CD8-positive, alpha-beta memory T cell (primary cell): ENCODE results near the gene SLC2A1. TPM values are rescaled to one million over a fixed set of nuclear protein-coding genes. Genes with fewer than 3 reads are reported as not detected.
A peak's percentile ranks its signal among the peaks of the same experiment; 100 is the strongest.

Source experiments
- CTCF ChIA-PET: fragments of 350-600 bp; sonication (Branson Sonifier 250); formaldehyde crosslinking; loops from one replicate; lab custom pipeline; 2021; ENCODE audit warnings: antibody characterized with exemption; lab: Charles Lee
- POLR2A ChIA-PET: fragments of 350-600 bp; sonication (Branson Sonifier 250); formaldehyde crosslinking; loops from one replicate; lab custom pipeline; 2021; ENCODE audit warnings: antibody characterized with exemption; lab: Charles Lee
- DNase-seq, 5 donors: peaks; one replicate each; pipeline versions ENCODE4 v3.0.0 to v3.0.0-alpha.2; 2020 to 2022; ENCODE audit warnings: mixed read lengths in 1 of 5
- H3K27ac ChIP-seq: one replicate; pipeline ENCODE4 v1.7.0; 2013; ENCODE audit warnings: low read depth, mild to moderate bottlenecking, low read length, moderate library complexity
- H3K27me3 ChIP-seq: 2 replicates; pipeline ENCODE4 v1.7.0; 2013; ENCODE audit warnings: low read length, mild to moderate bottlenecking; ENCODE audit not compliant: insufficient read depth, poor library complexity, severe bottlenecking
- H3K36me3 ChIP-seq: 2 replicates; pipeline ENCODE4 v1.7.0; 2013; ENCODE audit warnings: mild to moderate bottlenecking, low read length, moderate library complexity; ENCODE audit not compliant: insufficient read depth
- H3K4me1 ChIP-seq: 2 replicates; pipeline ENCODE4 v1.7.0; 2013; ENCODE audit warnings: mild to moderate bottlenecking, low read length, moderate library complexity; ENCODE audit not compliant: insufficient read depth
- H3K4me3 ChIP-seq: 2 replicates; pipeline ENCODE4 v1.7.0; 2013; ENCODE audit warnings: mild to moderate bottlenecking, low read length
- H3K9me3 ChIP-seq: 2 replicates; pipeline ENCODE4 v1.7.0; 2013; ENCODE audit warnings: mild to moderate bottlenecking, low read length
- H3K27ac Mint-ChIP-seq, 8 donors: one replicate each; pipeline ENCODE4 v1.8.0; 2020 to 2021; ENCODE audit warnings: mixed read lengths in 8 of 8, mild to moderate bottlenecking in 6 of 8, inconsistent platforms in 3 of 8, moderate library complexity in 3 of 8
- H3K27me3 Mint-ChIP-seq, 2 donors: one replicate each; pipeline ENCODE4 v1.8.0; 2020 to 2021; ENCODE audit warnings: mixed read lengths in 2 of 2, mild to moderate bottlenecking in 1 of 2, moderate library complexity in 1 of 2
- H3K36me3 Mint-ChIP-seq, 3 donors: one replicate each; pipeline ENCODE4 v1.8.0; 2020 to 2021; ENCODE audit warnings: mixed read lengths in 3 of 3, inconsistent platforms in 1 of 3, mild to moderate bottlenecking in 1 of 3
- H3K4me1 Mint-ChIP-seq, 3 donors: one replicate each; pipeline ENCODE4 v1.8.0; 2020 to 2021; ENCODE audit warnings: mixed read lengths in 3 of 3, inconsistent platforms in 1 of 3, mild to moderate bottlenecking in 1 of 3
- H3K4me3 Mint-ChIP-seq, 7 donors: one replicate each; pipeline ENCODE4 v1.8.0; 2020 to 2021; ENCODE audit warnings: mixed read lengths in 7 of 7, mild to moderate bottlenecking in 6 of 7, moderate library complexity in 4 of 7, inconsistent platforms in 2 of 7
- H3K9me3 Mint-ChIP-seq, 5 donors: one replicate each; pipeline ENCODE4 v1.8.0; 2020 to 2022; ENCODE audit warnings: mixed read lengths in 5 of 5, mild to moderate bottlenecking in 3 of 5, moderate library complexity in 2 of 5, inconsistent platforms in 1 of 5
- polyA plus RNA-seq: library from polyadenylated mRNA; unstranded; fragments of 300-500 nt; fragmentation: Illumina TruSeq; gene quantifications from one replicate; pipeline ENCODE4 v1.2.3, GENCODE V29; 2021
- total RNA-seq, 2 experiments: library from RNA; stranded (reverse); gene quantifications; one replicate each; pipeline ENCODE4 v1.2.3, GENCODE V29; 2021

The SLC2A1 gene
- total and polyA plus RNA-seq, 3 experiments from 2014 or later, result 42.6 to 108 (median 103) TPM

DNA sequence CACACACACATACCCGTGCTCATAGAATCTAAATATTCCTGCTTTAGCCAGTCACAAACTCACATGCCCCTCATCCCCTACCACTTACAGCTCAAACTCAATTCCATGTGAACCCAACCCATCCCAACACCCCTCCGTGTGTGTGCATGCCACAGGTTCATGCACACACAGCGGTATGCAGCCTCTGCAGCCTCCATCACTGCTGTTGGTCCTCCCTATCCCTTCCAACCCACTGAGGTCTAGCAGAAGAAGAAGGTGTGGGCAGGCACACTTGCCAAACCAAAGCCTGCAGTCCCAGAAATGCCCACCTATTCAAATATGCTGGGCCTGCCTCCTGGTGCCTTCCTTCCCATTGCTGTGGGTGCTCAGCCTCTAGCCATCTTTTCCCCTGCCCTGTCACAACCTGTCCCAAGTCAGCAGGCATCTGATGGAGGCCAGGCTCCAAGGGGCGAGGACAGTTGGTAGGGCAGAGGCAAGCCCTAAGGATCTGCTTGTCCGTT lies 26.2 kb downstream of the SLC2A1 start:
- Histone ChIP-seq H3K27ac (peak overlapping the region; percentile 77), H3K9me3 (no peaks in the 10 kb centered on the region), H3K36me3 (peaks cover 39% of the 10 kb centered on the region), H3K4me3 (peak overlapping the region; percentile 46), H3K27me3 (no peaks in the 10 kb centered on the region), H3K4me1 (peaks cover 80% of the 10 kb centered on the region)
- H3K36me3 Mint-ChIP-seq, result peaks cover 10 to 66% (median 16%) of the 10 kb centered on the region in 3 donors
- peaks cover 81 to 88% (median 86%) of the 10 kb centered on the region in 3 donors for H3K4me1 Mint-ChIP-seq
- H3K27ac Mint-ChIP-seq, result peak overlapping the region; percentile 89 to 99 (median 96)
- no peaks in the 10 kb centered on the region for H3K9me3 Mint-ChIP-seq
- CTCF ChIA-PET, result interaction anchor here (1.1 to 2.1 kb wide), 9 partner anchors 10 to 140 kb away, joined by 3 to 19 read pairs (median 7); no protein-coding TSS in a partner anchor
- H3K4me3 Mint-ChIP-seq, result peak overlapping the region; percentile 63 to 88 (median 81)
- DNase-seq, result no peak
- POLR2A ChIA-PET, result interaction anchor here (1.0 to 2.3 kb wide), 7 partner anchors 9 to 166 kb away, joined by 4 to 28 read pairs (median 7); partner anchors contain the start of genes C1orf50, P3H1 and SLC2A1
- peaks cover 0 to 3% of the 10 kb centered on the region in 2 donors for H3K27me3 Mint-ChIP-seq

DNA sequence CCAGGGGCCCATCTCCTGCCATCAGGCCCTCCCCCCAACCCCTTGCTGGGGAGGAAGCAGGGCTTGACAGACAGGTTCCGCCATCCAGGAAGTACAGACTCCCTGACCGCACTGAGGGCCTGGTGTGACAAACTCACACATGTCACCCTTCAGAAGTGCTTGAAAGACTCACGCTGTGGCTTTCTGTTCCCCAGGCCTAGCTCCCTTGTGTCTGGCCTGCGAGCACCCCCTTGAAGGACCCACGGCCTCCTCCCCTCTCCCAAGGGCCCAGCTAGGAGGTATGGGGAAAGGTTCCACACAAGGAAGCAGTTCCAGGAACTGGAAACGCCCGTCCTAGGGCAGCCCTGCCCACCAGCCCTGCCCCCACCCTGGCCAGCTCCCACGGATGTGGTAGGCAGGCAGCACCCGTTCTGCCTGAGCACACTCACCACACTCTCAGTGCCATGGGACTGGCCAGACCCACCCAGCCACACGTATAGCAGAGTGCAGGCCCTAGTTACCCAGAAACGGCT lies 26.7 kb downstream of the SLC2A1 start:
- peak overlapping the region; percentile 77 for H3K27ac ChIP-seq
- Mint-ChIP-seq H3K4me3 (peak overlapping the region; percentile 63 to 88 (median 81)), H3K27ac (peak overlapping the region; percentile 89 to 99 (median 96)), H3K4me1 (peaks cover 76 to 83% (median 82%) of the 10 kb centered on the region in 3 donors), H3K36me3 (peaks cover 10 to 66% (median 20%) of the 10 kb centered on the region in 3 donors), H3K27me3 (peaks cover 0 to 3% of the 10 kb centered on the region in 2 donors), H3K9me3 (no peaks in the 10 kb centered on the region)
- H3K9me3 ChIP-seq, result no peaks in the 10 kb centered on the region
- ChIA-PET CTCF (interaction anchor here (1.1 to 2.1 kb wide), 9 partner anchors 9 to 141 kb away, joined by 3 to 19 read pairs (median 7); no protein-coding TSS in a partner anchor), POLR2A (interaction anchor here (1.0 to 2.3 kb wide), 7 partner anchors 9 to 165 kb away, joined by 4 to 28 read pairs (median 7); partner anchors contain the start of genes C1orf50, P3H1 and SLC2A1)
- peak; percentile 74 to 94 (median 84) for DNase-seq
- H3K4me3 ChIP-seq, result peak overlapping the region; percentile 46
- no peaks in the 10 kb centered on the region for H3K27me3 ChIP-seq
- peaks cover 39% of the 10 kb centered on the region for H3K36me3 ChIP-seq
- peaks cover 74% of the 10 kb centered on the region for H3K4me1 ChIP-seq

- ChIA-PET CTCF (interaction anchor here (1.1 to 2.1 kb wide), 8 partner anchors 8 to 142 kb away, joined by 3 to 19 read pairs (median 8); no protein-coding TSS in a partner anchor), POLR2A (interaction anchor here (0.7 to 2.3 kb wide), 2 partner anchors 21 to 159 kb away, joined by 5 to 28 read pairs; no protein-coding TSS in a partner anchor)
- Histone ChIP-seq H3K27ac (peak overlapping the region; percentile 77), H3K36me3 (peaks cover 46% of the 10 kb centered on the region), H3K4me1 (peaks cover 66% of the 10 kb centered on the region), H3K9me3 (no peaks in the 10 kb centered on the region), H3K4me3 (peak overlapping the region; percentile 30), H3K27me3 (no peaks in the 10 kb centered on the region)
- no peaks in the 10 kb centered on the region for H3K9me3 Mint-ChIP-seq
- peaks cover 0 to 3% of the 10 kb centered on the region in 2 donors for H3K27me3 Mint-ChIP-seq
- peak overlapping the region; percentile 89 to 99 (median 96) for H3K27ac Mint-ChIP-seq
- DNase-seq, result peak; percentile 41 to 77 (median 72)
- peaks cover 10 to 68% (median 22%) of the 10 kb centered on the region in 3 donors for H3K36me3 Mint-ChIP-seq
- H3K4me1 Mint-ChIP-seq, result peaks cover 68 to 74% (median 74%) of the 10 kb centered on the region in 3 donors
- H3K4me3 Mint-ChIP-seq, result peak overlapping the region; percentile 63 to 88 (median 81)
These were observed 27.5 kb downstream of the SLC2A1 start for GRCh38 chr1:42931108-42931539.

DNA sequence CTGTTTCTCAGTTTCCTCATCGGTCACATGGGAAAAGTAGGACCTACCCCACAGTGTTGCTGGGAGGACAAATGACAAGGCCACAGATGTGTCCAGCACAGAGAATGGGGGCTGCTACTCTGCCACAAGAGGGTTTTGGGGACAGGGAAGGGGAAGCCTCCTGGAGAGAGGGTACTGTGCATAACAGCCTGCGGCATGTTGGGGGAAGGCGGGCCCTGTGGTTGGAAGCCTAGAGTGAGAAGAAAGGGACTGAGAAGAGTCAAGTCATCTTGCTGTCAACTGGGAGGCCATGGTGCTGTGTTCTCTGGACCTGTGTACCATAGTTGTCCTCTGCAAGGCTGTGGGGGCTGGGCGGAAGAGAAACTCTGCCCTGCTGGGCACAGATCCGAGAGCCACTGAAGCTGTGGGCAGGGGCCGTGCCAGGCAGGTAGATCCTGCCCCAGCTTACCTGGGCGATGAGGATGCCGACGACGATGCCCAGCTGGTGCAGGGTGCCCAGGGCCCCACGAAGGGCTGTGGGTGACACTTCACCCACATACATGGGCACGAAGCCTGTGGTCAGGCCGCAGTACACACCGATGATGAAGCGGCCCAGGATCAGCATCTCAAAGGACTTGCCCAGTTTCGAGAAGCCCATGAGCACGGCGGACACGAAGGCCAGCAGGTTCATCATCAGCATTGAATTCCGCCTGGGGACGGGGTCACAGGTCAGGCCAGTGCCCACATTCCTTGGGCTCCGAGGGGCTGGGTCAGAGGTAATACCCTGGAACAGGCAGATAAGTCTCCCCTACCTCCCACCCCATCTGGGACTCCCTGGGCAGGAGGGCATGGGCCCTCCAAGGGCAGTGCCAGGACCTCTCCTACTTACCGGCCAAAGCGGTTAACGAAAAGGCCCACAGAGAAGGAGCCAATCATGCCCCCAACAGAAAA lies 28.2 kb downstream of the SLC2A1 start:
- ChIA-PET CTCF (interaction anchor here (10.1 kb wide), 1 partner anchor 141 kb away, joined by 141 read pairs; no protein-coding TSS in a partner anchor), POLR2A (interaction anchor here (1.2 kb wide), 1 partner anchor 22 kb away, joined by 3 read pairs; no protein-coding TSS in a partner anchor)
- Mint-ChIP-seq H3K27ac (peak overlapping the region; percentile 89 to 99 (median 96)), H3K4me1 (peaks cover 67 to 73% (median 68%) of the 10 kb centered on the region in 3 donors), H3K27me3 (peaks cover 0 to 3% of the 10 kb centered on the region in 2 donors), H3K9me3 (no peaks in the 10 kb centered on the region), H3K36me3 (peaks cover 11 to 73% (median 22%) of the 10 kb centered on the region in 3 donors), H3K4me3 (peak overlapping the region; percentile 63 to 88 (median 81))
- H3K36me3 ChIP-seq, result peaks cover 49% of the 10 kb centered on the region
- no peaks in the 10 kb centered on the region for H3K27me3 ChIP-seq
- H3K4me1 ChIP-seq, result peaks cover 63% of the 10 kb centered on the region
- peak overlapping the region; percentile 77 for H3K27ac ChIP-seq
- peak overlapping the region; percentile 30 for H3K4me3 ChIP-seq
- H3K9me3 ChIP-seq, result no peaks in the 10 kb centered on the region
- no peak for DNase-seq

DNA sequence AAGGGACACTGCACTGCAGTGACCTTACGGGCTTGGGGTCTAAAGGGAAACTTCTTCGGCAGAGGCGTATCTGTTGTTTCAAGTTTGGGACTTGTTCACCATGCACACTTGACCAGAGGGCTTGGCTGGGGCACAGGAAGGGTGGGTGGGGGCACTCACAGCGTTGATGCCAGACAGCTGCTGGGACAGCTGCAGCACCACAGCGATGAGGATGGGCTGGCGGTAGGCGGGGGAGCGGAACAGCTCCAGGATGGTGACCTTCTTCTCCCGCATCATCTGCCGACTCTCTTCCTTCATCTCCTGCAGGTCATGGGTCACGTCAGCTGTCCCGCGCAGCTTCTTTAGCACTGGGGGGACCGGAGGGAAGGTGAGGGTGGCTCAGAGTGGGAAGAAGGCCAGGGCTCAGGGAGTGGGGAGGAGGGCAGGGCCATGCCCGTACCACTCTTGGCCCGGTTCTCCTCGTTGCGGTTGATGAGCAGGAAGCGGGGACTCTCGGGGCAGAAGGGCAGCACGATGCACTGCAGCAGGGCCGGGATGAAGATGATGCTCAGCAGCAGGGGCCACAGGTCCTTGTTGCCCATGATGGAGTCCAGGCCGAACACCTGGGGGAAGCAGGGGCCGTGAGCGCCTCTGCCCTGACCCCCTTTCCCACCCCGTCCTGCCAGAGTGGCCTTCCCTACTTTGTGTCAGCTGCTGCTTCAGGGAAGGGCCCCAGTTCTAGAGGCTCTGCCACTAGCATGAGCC lies 29.1 kb downstream of the SLC2A1 start:
- peak overlapping the region; percentile 42 to 99 (median 90) for H3K27ac Mint-ChIP-seq
- no peak overlapping the region for H3K27ac ChIP-seq
- peaks cover 61% of the 10 kb centered on the region for H3K4me1 ChIP-seq
- H3K9me3 ChIP-seq, result no peaks in the 10 kb centered on the region
- no peaks in the 10 kb centered on the region for H3K27me3 ChIP-seq
- ChIA-PET POLR2A (interaction anchor here (1.2 kb wide), 1 partner anchor 23 kb away, joined by 3 read pairs; no protein-coding TSS in a partner anchor), CTCF (interaction anchor here (10.1 kb wide), 1 partner anchor 142 kb away, joined by 141 read pairs; no protein-coding TSS in a partner anchor)
- H3K27me3 Mint-ChIP-seq, result peaks cover 0 to 3% of the 10 kb centered on the region in 2 donors
- peaks cover 49% of the 10 kb centered on the region for H3K36me3 ChIP-seq
- peaks cover 65 to 72% (median 66%) of the 10 kb centered on the region in 3 donors for H3K4me1 Mint-ChIP-seq
- no peaks in the 10 kb centered on the region for H3K9me3 Mint-ChIP-seq
- H3K36me3 Mint-ChIP-seq, result peaks cover 13 to 74% (median 21%) of the 10 kb centered on the region in 3 donors
- H3K4me3 ChIP-seq, result no peak overlapping the region
- H3K4me3 Mint-ChIP-seq, result peak overlapping the region in 4 of 7 donors; percentile 43 to 65 (median 47)
- peak in 1 of 5 donors; percentile 0 for DNase-seq

- Histone ChIP-seq H3K27ac (no peak overlapping the region), H3K36me3 (peaks cover 49% of the 10 kb centered on the region), H3K4me3 (no peak overlapping the region), H3K4me1 (peaks cover 54% of the 10 kb centered on the region), H3K9me3 (no peaks in the 10 kb centered on the region), H3K27me3 (no peaks in the 10 kb centered on the region)
- peaks cover 0 to 3% of the 10 kb centered on the region in 2 donors for H3K27me3 Mint-ChIP-seq
- peak overlapping the region in 1 of 7 donors; percentile 48 for H3K4me3 Mint-ChIP-seq
- DNase-seq, result no peak
- H3K27ac Mint-ChIP-seq, result peak overlapping the region in 7 of 8 donors; percentile 22 to 93 (median 82)
- H3K4me1 Mint-ChIP-seq, result peaks cover 61 to 68% (median 62%) of the 10 kb centered on the region in 3 donors
- ChIA-PET POLR2A (interaction anchor here (1.0 to 1.2 kb wide), 2 partner anchors 23 to 24 kb away, joined by 3 read pairs; no protein-coding TSS in a partner anchor), CTCF (interaction anchor here (10.1 kb wide), 1 partner anchor 143 kb away, joined by 141 read pairs; no protein-coding TSS in a partner anchor)
- H3K9me3 Mint-ChIP-seq, result no peaks in the 10 kb centered on the region
- peaks cover 13 to 75% (median 21%) of the 10 kb centered on the region in 3 donors for H3K36me3 Mint-ChIP-seq
These were observed 29.8 kb downstream of the SLC2A1 start for GRCh38 chr1:42928859-42929258.
